Head of caudate nucleus (tissue), 42 donors: ENCODE results near the gene CHST10.
A peak's percentile ranks its signal among the peaks of the same experiment; 100 is the strongest.

Source experiments
- DNase-seq, 42 donors: peaks; one replicate each; pipeline versions ENCODE4 v3.0.0 to v3.0.0-alpha.2; 2020 to 2021; ENCODE audit warnings: mixed read lengths in 7 of 42
- intact Hi-C: fragments of 100-400 bp; cut with DNase I; formaldehyde crosslinking; loops from one replicate; pipeline ENCODE4 v1.15.0; 2022

Gene CHST10

GRCh38 chr2:100419915-100420314 is 2.4 kb upstream of the CHST10 start:
- DNase-seq: no peak
- intact Hi-C loops: loop anchor here (10.0 kb wide), 1 partner anchor 95 kb away; the partner anchor contains the start of gene LONRF2

DNA sequence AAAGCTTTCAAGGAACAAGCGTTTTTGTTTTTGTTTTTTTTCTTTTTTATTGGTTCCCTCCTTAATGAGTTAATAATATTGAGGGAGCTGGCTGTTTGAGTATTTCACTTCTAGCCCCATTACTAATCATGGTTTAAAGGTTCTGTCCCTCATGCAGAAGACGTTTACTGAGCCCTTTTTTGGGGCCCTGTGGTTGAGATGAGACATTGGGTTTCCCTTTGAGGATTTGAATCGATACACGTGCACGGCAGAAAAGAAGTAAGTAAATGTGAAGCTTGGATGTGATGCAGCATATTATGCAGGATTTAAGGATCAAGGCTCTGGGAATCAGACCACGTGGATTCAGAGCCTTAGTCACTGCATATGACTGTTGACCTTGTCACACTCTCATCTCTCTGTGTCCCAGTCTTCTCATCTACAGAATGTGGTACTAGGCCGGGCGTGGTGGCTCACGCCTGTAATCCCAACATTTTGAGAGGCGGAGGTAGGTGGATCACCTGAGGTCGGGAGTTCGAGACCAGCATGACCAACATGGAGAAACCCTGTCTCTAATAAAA is 1.0 kb upstream of the CHST10 start:
- no peak for DNase-seq
- intact Hi-C loops: loop anchor here (10.0 kb wide), 1 partner anchor 94 kb away; the partner anchor contains the start of gene LONRF2

GRCh38 chr2:100417711-100418124 is 250 bp upstream of the CHST10 start:
- intact Hi-C loops: loop anchor here (10.0 kb wide), 1 partner anchor 93 kb away; the partner anchor contains the start of gene LONRF2
- DNase-seq: no peak

DNA sequence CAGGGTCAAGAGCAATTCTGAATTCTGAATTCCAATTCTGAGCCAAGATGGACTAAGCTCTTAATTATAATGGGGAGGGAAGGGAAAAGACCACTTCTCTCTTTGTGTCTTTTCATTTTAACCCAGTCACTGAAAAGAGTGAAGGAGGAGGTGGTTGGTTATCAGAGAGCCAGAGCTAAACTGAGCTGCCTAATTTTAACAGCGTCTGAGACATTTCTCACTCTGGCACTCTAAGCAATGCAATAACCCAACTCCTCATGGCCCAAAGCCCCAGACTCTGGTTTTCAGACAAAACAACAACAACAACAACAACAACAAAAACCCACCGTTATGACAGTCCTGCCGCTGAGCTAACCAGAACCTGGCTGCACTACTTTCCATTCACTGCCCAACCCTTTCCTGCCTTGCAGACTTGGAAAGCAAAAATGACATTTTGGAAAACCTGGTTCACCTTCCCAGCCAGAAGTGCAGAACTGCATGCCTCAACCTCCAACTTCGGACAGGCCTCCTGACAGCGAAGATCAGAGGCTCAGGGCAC is 1.0 kb downstream of the CHST10 start:
- no peak for DNase-seq
- intact Hi-C loops: loop anchor here (10.0 kb wide), 1 partner anchor 92 kb away; the partner anchor contains the start of gene LONRF2

- intact Hi-C loops: loop anchor here (5.0 to 10.0 kb wide), 2 partner anchors 89 to 149 kb away; partner anchors contain the start of genes LONRF2 and PDCL3
- DNase-seq: peak in 6 of 42 donors; percentile 15 to 76 (median 46)
Observed at GRCh38 chr2:100413571-100413970, 3.9 kb downstream of the CHST10 start.

- DNase-seq: peak in 1 of 42 donors; percentile 26
- intact Hi-C loops: loop anchor here (5.0 to 10.0 kb wide), 2 partner anchors 88 to 149 kb away; partner anchors contain the start of genes LONRF2 and PDCL3
Observed at GRCh38 chr2:100412881-100413321, 4.6 kb downstream of the CHST10 start.

- intact Hi-C loops: loop anchor here (5.0 to 10.0 kb wide), 2 partner anchors 88 to 150 kb away; partner anchors contain the start of genes LONRF2 and PDCL3
- no peak for DNase-seq
Observed at GRCh38 chr2:100412466-100412865, 5.0 kb downstream of the CHST10 start.

GRCh38 chr2:100411841-100412292 is 5.6 kb downstream of the CHST10 start:
- peak in 1 of 42 donors; percentile 57 for DNase-seq
- intact Hi-C loops: loop anchor here (5.0 to 10.0 kb wide), 2 partner anchors 87 to 150 kb away; partner anchors contain the start of genes LONRF2 and PDCL3

DNA sequence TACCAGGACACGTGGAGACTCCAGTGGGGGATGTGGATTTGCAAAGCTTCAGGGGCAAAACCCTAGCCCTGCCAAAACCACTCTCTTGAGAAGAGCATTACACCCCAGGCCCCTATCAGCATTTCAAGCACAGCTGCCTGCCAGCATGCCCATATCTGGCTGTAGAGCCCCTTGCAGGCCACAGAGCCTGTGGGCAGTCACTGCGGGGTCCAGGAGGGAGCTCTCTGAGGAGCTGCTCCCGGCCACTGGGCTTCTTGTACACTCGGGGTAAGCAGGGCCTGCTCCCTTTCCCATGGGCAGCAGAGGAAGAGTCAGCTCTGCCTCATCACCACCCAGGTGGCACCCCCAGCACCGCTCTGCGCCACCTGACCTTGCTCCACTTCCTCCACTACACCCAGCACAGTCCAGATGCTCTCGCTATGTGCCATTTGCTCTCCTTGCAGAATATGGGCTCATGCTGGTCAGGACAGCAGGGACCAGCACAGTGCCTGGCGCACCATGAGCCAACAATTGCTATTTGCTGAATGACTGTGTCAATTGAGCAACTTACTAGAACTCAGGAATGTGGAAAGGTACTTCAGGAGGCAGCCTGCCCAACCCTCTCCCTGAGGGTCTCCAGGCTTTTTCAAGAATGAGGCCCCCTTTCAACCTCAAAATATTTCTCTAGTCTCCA is 7.4 kb downstream of the CHST10 start:
- peak in 1 of 42 donors; percentile 32 for DNase-seq
- intact Hi-C loops: loop anchor here (5.0 to 10.0 kb wide), 2 partner anchors 85 to 152 kb away; partner anchors contain the start of genes LONRF2 and PDCL3

- intact Hi-C loops: no loop called here
- DNase-seq: peak in 1 of 42 donors; percentile 5
Observed at GRCh38 chr2:100409461-100409860, 8.0 kb downstream of the CHST10 start.

DNA sequence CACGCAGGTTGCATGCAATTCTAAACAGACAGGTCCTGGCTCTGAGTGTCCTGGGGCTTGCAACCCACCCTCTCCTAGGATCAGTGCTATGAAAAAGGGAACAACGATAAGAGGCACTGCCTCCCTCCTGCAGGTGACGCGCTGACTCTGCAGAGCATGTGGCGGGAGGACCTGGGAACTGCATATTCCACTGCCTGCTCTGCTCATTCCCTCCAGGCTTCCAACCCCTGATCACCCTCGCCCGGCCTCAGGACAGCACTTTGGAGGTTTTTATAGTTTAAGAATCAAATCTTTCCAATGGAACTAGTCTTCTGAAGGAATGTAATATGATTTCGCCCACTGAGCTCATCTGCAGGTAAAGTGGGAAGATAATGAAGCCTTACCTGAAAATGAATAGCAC is 8.5 kb downstream of the CHST10 start:
- peak in 18 of 42 donors; percentile 27 to 67 (median 46) for DNase-seq
- intact Hi-C loops: no loop called here

- intact Hi-C loops: no loop called here
- peak in 2 of 42 donors; percentile 0 to 34 for DNase-seq
Observed at GRCh38 chr2:100408104-100408503, 9.4 kb downstream of the CHST10 start.

GRCh38 chr2:100407563-100407962 is 9.9 kb downstream of the CHST10 start:
- intact Hi-C loops: no loop called here
- DNase-seq: peak in 1 of 42 donors; percentile 35

DNA sequence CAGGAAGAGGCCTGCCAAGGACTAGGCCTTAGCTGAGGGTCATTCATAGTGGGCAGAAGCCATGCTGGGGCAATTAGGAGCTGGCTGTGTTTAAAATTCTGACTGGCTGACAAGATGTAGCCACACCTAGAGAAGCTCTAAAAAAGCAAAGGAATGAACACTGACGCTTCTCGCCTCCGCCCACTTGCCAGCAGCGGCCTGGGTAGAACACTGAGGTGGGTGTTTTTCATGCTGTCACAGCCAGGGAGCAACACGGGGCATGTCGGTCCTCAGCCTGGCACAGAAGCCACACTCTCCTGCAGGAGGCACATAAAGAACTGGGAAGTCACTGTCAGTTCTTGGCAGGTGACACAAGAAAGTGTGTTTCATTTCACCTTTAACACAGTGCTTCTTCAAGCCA is 10.4 kb downstream of the CHST10 start:
- peak; percentile 41 to 94 (median 79) for DNase-seq
- intact Hi-C loops: no loop called here

- intact Hi-C loops: no loop called here
Observed at GRCh38 chr2:100406120-100406508, 11.4 kb downstream of the CHST10 start.

GRCh38 chr2:100405403-100406119 is 11.9 kb downstream of the CHST10 start:
- intact Hi-C loops: no loop called here
- no peak for DNase-seq

More at GRCh38 chr2:100406120-100406508, 11.4 kb downstream of the CHST10 start:
- peak in 1 of 42 donors; percentile 24 for DNase-seq

DNA sequence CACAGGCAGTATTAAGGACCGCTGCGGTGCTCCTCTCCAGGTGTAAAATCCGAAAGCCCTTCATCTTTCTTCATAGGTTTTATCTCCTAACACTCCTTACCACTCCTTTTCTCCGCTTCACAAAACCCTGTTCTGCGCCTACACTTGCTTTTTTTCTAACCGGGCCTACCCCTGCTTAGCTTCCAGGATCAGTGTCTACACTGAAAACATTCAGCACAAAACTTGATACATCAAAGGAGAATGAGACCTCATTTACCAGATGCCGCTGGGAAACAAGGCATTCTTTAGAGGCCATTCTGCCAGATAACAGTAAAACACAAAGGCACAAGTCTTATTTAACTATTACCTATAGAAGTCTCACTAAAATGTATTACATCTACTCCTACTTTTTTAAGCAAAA is 13.1 kb downstream of the CHST10 start:
- DNase-seq: no peak
- intact Hi-C loops: no loop called here

- no peak for DNase-seq
- intact Hi-C loops: no loop called here
Observed at GRCh38 chr2:100403722-100404121, 13.7 kb downstream of the CHST10 start.

DNA sequence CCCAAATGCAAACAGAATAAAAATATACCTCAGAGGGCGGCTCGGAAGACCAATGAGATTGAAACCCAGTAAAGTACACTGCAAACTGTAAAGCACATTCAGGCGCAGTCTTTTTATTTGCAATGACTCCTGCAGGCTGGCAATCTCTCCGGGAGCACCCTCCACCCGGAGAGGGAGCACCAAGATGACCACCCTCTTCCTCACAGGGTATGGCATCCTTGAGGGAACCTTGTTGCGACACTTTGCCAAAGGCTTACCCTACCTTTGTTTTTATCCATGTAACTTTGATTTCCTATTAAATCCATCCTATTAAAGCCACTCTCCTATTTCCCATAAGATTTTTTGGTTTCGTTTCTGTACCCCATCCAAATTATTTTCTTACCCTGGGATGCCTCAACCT is 16.2 kb downstream of the CHST10 start:
- no peak for DNase-seq
- intact Hi-C loops: no loop called here
